DMS 273 treated with DMSO at 0.1 percent for 48 hours (cell line): ENCODE results near the gene SAP30L.

Source experiments
- DNase-seq: peaks from one replicate; lab custom pipeline; 2025; lab: John Stamatoyannopoulos, UW

Gene SAP30L

GRCh38 chr5:154509784-154510555, 64.2 kb downstream of the SAP30L start:
- DNase-seq: no peak
